GM15510 (cell line): ENCODE measurements around the gene HEPN1.

Experiments used
- POLR2A ChIP-seq: IDR thresholded peaks from 3 replicates; pipeline ENCODE4 v1.6.1; 2011; ENCODE audit warnings: borderline replicate concordance; ENCODE audit not compliant: insufficient read length; ENCODE audit errors: extremely low read depth

Gene HEPN1

DNA sequence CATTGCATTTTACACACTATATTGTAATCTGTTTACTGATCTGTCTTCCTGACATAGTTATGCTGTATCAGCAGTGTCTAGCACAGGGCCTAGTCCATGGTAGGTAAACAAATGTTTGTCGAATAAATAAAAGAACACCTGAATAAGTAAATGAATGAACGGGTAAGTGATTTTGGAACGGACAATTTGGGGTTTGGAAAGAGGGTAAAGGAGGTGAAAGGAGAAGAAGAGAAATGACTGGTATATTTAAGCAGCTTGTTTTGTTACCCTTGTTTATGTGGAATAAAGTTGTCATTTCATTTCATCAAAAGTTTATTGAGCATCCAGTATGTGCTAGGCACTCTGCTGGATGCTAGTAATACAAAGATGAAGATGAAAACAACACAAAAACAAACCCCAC is at the start of gene HEPN1:
Gene HEPN1, plus strand, starts transcription at position 301 of the 400 bp plus-strand sequence.
- TF ChIP-seq POLR2A: no peak

DNA sequence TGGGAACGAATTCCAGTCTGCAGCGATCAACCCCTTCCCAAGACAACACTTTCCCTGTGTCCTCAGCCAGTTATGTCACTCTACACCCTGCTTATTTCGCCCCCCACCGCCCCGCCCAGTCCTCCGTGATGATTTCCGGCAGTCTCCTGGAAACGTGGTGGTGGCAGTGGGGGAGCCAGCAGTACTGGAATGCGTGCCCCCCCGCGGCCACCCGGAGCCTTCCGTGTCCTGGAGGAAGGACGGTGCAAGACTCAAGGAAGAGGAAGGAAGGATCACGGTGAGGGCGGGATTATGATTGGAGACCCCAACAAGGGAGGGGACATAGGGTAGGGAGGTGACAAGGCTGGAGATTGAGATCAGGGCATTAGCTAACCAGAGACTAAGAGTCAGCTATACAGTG is 49.7 kb upstream of the HEPN1 start:
- TF ChIP-seq POLR2A: no peak

DNA sequence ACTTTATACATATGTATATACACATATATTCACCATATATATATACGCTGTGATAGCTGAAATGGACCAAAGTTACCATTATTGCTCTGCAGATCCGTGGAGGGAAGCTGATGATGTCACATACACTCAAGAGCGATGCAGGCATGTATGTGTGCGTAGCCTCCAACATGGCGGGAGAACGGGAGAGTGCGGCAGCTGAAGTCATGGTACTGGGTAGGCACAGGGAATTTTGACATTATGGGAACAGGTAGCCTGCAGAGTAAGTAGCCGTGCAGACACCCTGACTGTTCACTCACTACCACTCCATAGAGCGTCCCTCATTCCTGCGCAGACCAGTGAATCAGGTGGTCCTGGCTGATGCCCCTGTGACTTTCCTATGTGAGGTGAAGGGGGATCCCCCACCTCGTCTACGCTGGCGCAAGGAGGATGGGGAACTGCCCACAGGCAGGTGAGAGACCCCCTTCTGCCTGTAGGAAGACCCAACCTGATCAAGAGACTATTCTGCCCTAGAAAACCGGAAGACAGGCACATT is 49.1 kb upstream of the HEPN1 start:
- TF ChIP-seq POLR2A: no peak

DNA sequence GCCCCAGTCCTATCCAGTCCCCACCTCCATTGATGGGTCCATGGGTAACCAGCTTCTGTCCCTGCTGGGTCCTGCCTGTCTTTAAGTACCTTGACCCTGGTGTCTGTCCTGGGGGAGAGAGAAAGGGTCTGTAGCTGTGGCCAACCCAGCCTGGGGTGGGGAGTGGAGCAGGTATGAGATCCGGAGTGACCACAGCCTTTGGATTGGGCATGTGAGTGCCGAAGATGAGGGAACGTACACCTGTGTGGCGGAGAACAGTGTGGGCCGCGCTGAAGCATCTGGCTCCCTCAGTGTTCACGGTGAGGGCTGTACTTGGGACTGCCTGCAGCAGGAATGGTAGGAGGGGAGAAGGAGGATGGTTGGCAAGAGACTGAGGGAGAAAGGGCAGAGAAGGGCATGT is 48.6 kb upstream of the HEPN1 start:
- no peak for TF ChIP-seq POLR2A

DNA sequence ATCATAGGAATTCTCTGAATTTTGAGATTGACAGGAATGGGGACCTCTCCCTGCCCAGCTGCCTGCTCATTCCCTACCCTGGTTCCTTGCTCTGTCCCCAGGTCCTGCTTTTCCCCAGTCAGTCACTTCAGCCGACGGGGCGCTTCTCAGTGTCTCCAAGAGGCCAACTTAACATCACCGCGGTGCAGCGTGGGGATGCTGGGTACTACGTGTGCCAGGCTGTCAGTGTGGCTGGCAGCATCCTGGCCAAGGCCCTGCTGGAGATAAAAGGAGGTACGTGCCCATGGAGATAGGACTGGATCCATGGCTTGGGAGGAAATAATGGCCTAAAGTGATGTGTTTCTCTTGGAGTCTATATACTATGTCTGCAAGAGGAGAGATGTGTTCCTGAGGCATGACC is 46.8 kb upstream of the HEPN1 start:
- TF ChIP-seq POLR2A: no peak

DNA sequence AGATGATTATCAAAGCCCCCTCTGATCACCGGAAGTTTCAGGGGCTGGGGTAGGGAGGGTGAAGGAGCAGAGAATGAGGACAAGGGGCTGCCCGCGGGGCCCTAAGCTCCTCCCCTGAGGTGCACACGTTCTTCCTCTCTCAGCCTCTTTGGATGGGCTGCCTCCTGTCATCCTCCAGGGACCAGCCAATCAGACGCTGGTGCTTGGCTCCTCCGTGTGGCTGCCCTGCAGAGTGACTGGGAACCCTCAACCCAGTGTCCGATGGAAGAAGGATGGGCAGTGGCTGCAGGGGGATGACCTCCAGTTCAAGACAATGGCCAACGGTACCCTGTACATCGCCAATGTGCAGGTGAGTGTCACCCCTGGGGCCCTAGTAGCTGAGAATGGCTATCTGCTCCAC is 46.3 kb upstream of the HEPN1 start:
- no peak for TF ChIP-seq POLR2A

DNA sequence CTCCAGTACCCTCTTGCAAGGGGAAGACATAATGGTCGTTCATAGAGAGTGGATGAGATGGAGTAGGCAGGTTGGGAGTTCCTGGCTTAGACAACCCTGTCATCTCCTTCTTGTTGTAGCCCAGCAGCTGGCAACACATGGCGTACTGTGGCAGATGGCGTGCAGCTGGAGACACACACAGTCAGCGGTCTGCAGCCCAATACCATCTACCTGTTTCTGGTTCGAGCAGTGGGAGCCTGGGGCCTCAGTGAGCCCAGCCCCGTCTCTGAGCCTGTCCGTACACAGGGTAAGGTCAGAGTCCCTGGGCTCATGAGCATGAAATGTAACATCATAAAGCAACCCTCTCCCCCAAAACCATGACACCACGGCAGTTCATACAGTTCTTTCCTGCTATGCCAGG is 45.1 kb upstream of the HEPN1 start:
- no peak for TF ChIP-seq POLR2A

DNA sequence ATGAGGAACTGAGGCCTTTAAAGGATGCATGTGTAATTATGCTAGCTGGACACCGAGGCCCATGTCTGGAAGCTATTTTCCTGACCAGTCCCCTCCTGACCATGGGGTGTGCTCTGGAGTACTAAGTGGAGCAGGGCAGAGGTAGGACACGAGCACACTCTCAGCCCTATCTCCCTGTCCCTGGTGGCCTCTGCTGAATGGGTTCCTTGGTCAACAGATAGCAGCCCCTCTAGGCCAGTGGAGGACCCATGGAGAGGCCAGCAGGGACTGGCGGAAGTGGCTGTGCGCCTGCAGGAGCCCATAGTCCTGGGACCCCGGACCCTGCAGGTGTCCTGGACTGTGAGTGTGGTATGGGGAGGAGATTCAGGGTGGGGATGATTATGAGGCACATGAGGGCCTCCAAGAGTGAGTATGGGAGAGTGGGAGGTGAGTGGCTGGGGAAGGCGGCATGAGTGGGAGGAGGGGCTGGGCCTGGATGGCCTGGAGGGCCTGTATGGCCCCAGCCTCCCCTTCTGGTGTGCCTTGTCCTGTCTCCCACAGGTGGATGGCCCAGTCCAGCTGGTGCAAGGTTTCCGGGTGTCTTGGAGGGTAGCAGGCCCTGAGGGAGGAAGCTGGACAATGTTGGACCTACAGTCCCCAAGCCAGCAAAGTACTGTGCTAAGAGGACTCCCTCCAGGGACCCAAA is 44.3 kb upstream of the HEPN1 start:
- no peak for TF ChIP-seq POLR2A

DNA sequence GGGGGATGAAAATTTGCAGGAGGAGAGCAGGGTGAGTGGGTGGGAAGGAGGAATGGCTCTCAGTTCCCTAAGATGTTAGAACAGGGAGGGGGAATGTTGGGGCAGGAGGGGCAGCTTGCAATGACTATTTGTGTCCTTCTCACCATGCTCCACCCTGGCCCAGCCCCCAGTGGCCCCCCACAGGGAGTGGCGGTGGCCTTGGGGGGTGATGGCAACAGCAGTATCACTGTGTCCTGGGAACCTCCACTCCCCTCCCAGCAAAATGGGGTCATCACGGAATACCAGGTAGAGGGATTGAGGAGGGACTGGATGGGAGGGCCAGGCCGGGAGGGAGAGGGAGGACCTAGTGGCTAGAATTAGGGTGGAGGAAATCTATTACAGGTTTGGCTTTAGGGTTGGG is 43.6 kb upstream of the HEPN1 start:
- TF ChIP-seq POLR2A: no peak

DNA sequence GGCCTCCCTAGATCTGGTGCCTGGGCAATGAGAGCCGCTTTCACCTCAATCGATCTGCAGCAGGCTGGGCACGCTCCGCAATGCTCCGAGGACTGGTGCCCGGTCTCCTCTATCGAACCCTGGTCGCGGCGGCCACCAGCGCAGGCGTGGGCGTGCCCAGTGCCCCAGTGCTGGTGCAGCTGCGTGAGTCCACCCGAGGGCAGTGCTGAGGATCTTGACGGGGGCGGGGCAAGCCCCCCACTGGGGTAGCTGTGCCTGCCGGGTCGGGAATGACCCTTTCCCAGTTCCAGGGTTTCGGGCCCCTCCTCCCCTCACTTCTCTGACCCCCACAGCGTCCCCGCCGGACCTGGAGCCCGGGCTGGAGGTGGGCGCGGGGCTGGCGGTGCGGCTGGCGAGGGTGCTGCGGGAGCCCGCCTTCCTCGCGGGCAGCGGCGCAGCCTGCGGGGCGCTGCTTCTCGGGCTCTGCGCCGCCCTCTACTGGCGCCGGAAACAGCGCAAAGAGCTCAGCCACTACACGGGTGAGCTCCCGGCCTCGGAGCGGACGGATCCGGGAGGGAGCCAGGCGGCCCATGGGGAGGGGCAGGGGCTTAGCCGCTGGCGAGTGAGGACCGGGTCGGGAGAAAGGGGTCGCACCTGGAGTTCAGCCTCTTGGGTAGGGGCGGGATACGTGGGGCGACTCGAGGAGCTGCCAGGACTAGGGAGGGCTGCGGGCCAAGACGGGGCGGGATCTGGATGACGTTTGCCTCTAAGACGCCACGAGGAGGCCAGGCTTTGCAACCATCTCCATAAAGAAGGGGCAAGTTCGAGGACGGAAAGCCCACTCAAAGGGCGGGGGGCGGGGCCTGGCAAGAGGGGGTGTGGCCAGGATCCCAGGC is 42.9 kb upstream of the HEPN1 start:
- no peak for TF ChIP-seq POLR2A

DNA sequence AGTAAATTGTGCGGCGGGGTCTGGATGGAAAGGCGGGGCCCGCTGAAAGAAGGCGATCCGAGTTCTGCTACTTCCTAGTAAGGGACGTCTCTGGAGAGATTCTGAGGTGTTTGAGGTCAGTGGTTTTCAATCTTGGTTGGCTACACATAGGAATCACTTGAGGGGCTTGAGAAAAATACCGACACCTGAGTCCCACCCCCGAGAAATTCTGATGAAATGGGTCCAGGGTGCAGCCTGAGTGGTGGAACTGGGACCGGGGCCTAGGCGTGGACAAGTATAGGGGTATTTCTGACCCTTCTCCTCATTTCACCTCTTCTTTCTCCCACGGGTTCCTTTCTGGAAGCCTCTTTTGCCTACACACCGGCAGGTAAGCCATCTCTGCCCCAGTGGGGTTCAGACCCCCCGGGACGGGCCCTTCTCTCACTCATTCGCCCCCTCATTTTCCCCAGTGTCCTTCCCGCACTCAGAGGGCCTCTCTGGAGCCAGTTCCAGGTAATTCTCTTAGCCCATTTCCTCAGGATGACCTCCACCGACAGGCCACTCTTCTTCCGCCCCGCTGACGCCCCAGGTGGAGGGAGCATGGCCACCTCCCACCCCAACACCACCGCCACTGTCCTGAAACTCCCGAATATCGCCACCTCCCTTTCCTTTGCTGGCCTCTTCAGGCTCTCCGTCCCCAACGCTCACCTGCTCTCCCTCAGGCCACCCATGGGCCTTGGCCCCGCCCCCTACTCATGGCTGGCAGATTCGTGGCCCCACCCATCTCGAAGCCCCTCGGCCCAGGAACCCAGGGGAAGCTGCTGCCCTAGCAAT is 42.0 kb upstream of the HEPN1 start:
- no peak for TF ChIP-seq POLR2A

DNA sequence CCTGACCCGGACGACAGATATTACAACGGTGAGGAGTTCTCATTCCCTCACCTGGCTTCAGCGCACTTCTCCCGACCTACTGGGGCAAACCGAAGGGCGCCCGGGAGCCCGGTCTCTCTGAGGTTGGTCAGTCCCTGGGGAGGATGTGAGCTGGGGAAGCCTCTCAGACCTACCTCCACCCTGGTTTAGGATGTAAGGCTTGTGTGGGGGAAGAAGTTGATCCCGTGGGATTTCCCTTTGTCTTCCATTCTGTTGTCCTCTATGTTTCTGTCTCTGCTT is 41.5 kb upstream of the HEPN1 start:
- TF ChIP-seq POLR2A: no peak

DNA sequence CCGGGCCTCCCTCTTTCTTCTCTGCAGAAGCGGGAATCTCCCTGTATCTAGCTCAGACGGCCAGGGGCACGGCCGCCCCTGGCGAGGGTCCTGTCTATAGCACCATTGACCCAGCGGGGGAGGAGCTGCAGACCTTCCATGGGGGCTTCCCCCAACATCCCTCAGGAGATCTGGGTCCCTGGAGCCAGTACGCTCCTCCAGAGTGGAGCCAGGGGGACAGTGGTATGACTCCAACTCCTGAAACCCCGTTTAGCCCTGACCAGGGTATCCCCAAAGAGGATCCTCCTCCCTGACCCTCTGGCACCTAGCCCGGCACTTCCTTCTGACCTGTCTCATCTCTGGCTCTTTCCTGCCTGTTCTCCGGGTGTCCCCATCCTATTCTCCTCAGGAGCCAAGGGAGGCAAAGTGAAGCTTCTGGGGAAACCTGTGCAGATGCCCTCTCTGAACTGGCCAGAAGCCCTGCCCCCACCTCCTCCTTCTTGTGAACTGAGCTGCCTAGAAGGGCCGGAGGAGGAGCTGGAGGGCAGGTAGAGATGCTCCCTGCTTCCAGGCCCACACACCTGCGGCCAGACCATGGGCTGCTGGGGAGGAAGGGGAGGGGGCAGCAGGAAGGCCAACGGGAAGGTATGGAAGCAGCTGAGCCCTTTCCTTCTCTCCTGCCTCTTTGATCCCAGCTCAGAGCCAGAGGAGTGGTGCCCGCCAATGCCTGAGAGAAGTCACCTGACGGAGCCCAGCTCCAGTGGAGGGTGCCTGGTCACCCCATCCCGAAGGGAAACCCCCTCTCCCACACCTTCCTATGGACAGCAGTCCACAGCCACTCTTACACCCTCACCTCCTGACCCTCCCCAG is 40.9 kb upstream of the HEPN1 start:
- TF ChIP-seq POLR2A: no peak

DNA sequence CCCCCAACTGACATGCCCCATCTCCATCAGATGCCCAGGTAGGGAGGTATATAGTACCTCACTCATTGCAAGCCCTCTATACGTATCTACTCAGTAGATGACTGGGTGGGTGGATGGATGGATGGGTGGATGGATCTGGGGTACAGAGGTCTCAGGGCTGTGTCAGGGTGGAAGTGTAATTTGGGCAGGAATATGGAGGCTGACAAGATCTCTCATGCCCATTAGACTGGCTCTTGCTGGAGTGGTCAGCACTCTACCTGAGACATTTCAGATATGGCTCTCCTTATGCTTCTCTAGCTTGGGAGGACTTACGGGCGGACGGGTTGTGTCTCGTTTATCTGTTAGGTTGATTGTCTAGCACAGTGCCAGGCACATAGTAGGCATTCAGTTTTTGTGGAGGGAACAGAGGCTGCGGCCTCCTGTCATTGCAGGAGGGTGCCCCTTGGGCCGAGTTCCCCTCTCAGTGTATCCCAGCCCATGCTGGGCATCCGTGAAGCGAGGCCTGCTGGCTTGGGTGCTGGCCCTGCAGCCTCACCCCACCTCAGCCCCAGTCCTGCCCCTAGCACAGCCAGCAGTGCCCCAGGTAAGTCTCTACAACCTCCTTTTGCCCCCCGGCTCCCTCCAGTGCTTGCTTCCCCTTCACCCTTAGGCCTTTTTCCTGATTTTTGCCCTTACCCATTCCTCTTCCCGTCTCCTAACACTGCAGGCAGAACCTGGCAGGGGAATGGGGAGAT is 40.1 kb upstream of the HEPN1 start:
- TF ChIP-seq POLR2A: no peak
